GM12878 (cell line): ENCODE results near the gene LSAMP. TPM values are rescaled to one million over a fixed set of nuclear protein-coding genes. Genes with fewer than 3 reads are reported as not detected.

ENCODE experiments used
- ATAC-seq: fragments of 200-7000 bp; cut with Tn5 transposase; 3 replicates; pipeline ENCODE4 v1.9.1; 2020; ENCODE audit warnings: mild to moderate bottlenecking, moderate library complexity
- BruUV-seq: library from RNA; stranded (reverse); fragments of 400-500 nt; replicated peaks from 2 replicates; lab custom pipeline; 2021; lab: Mats Ljungman, UMichigan
- CTCF ChIA-PET: fragments of 300-600 bp; sonication (Branson Sonifier 250); formaldehyde crosslinking; extraction: SDS; loops from one replicate; lab custom pipeline; 2021; ENCODE audit warnings: inconsistent platforms; lab: Yijun Ruan, JAX
- POLR2A ChIA-PET: fragments of 350-600 bp; formaldehyde crosslinking; extraction: SDS; loops from one replicate; lab custom pipeline; 2021; ENCODE audit warnings: inconsistent platforms; lab: Charles Lee
- RAD21 ChIA-PET: fragments of 300-600 bp; sonication (Branson Sonifier 250); formaldehyde crosslinking; loops from one replicate; lab custom pipeline; 2023; ENCODE audit warnings: antibody characterized with exemption; ENCODE audit not compliant: unreplicated experiment; lab: Charles Lee
- SMC1A ChIA-PET: fragments of 300-600 bp; sonication (Branson Sonifier 250); formaldehyde crosslinking; loops from one replicate; lab custom pipeline; 2023; ENCODE audit not compliant: unreplicated experiment, uncharacterized antibody; lab: Charles Lee
- DNase-seq: peaks from one replicate; pipeline ENCODE4 v3.0.0-alpha.2; 2011; ENCODE audit warnings: low read depth, low spot score
- FAIRE-seq: peaks from 3 replicates; lab custom pipeline; 2011; peaks lifted over from hg19 to GRCh38; lab: Jason Lieb, UNC
- H2AFZ ChIP-seq: 2 replicates; pipeline ENCODE4 v1.6.0; 2011; ENCODE audit warnings: low read depth, low read length, control low read depth; ENCODE audit not compliant: control insufficient read depth
- H3K27ac ChIP-seq: 2 replicates; pipeline ENCODE4 v1.5.1; 2011; ENCODE audit warnings: control low read depth; ENCODE audit not compliant: control insufficient read depth, insufficient read depth
- H3K27me3 ChIP-seq, 2 experiments: replicated peaks in 1 of 2; 2 replicates each; pipeline versions ENCODE4 v1.6.0 to v1.6.1; 2011; ENCODE audit warnings: low read length in 1 of 2; ENCODE audit not compliant: control insufficient read depth in 2 of 2, insufficient read depth in 2 of 2
- H3K36me3 ChIP-seq, 2 experiments: 2 replicates each; pipeline ENCODE4 v1.5.1; 2011; ENCODE audit warnings: low read length in 1 of 2; ENCODE audit not compliant: control insufficient read depth in 2 of 2, insufficient read depth in 2 of 2
- H3K4me1 ChIP-seq: 2 replicates; pipeline ENCODE4 v1.6.1; 2011; ENCODE audit warnings: mild to moderate bottlenecking, low read length, moderate library complexity, mixed read lengths; ENCODE audit not compliant: control insufficient read depth, insufficient read depth
- H3K4me2 ChIP-seq: 2 replicates; pipeline ENCODE4 v1.6.0; 2011; ENCODE audit warnings: control low read depth; ENCODE audit not compliant: control insufficient read depth, insufficient read depth
- H3K4me3 ChIP-seq: fragments of 200-600 bp; sonication (generic); 2 replicates; pipeline ENCODE4 v1.5.1; 2016
- H3K79me2 ChIP-seq: 2 replicates; pipeline ENCODE4 v1.6.0; 2011; ENCODE audit warnings: low read length; ENCODE audit not compliant: control insufficient read depth, insufficient read depth
- H3K9ac ChIP-seq: 2 replicates; pipeline ENCODE4 v1.8.0; 2011; ENCODE audit warnings: low read length, control low read depth, mixed read lengths; ENCODE audit not compliant: control insufficient read depth, insufficient read depth
- H3K9me3 ChIP-seq: replicated peaks from 3 replicates; pipeline ENCODE4 v1.5.1; 2011; ENCODE audit warnings: mild to moderate bottlenecking, low read length; ENCODE audit not compliant: control insufficient read depth, insufficient read depth
- H4K20me1 ChIP-seq: 2 replicates; pipeline ENCODE4 v1.6.0; 2011; ENCODE audit not compliant: control insufficient read depth, insufficient read depth
- CBX5 ChIP-seq: sonication (generic); IDR thresholded peaks from 2 replicates; pipeline ENCODE4 v1.6.1; 2016; ENCODE audit warnings: low read depth, moderate library complexity, mild to moderate bottlenecking, inconsistent platforms
- CHD4 ChIP-seq: fragments of 200-600 bp; sonication (generic); IDR thresholded peaks from 2 replicates; pipeline ENCODE4 v1.6.1; 2016; ENCODE audit warnings: mild to moderate bottlenecking
- E2F4 ChIP-seq: IDR thresholded peaks from 2 replicates; pipeline ENCODE4 v1.6.1; 2012; ENCODE audit warnings: low read depth, low read length, improper control_type of control experiment
- FOS ChIP-seq: IDR thresholded peaks from 3 replicates; pipeline ENCODE4 v1.6.1; 2011; ENCODE audit warnings: borderline replicate concordance; ENCODE audit not compliant: insufficient read length; ENCODE audit errors: extremely low read depth
- NR2F1 ChIP-seq: fragments of 450-650 bp; conservative IDR thresholded peaks from 2 replicates; pipeline ENCODE4 v1.6.1; 2017; ENCODE audit warnings: mild to moderate bottlenecking
- TAF1 ChIP-seq: IDR thresholded peaks from 2 replicates; pipeline ENCODE4 v1.6.1; 2011; ENCODE audit warnings: mild to moderate bottlenecking, low read depth, low read length, borderline replicate concordance
- TCF3 ChIP-seq: IDR thresholded peaks from 2 replicates; pipeline ENCODE4 v1.6.1; 2012; ENCODE audit warnings: low read depth, mild to moderate bottlenecking, low read length, borderline replicate concordance; ENCODE audit not compliant: insufficient read depth
- USF1 ChIP-seq: IDR thresholded peaks from 2 replicates; pipeline ENCODE4 v1.6.1; 2011; ENCODE audit warnings: borderline replicate concordance, low read depth, mild to moderate bottlenecking, moderate library complexity, mixed read lengths, low read length; ENCODE audit not compliant: insufficient read depth; ENCODE audit errors: extremely low read length
- WGBS: methylation state at CpG from one replicate; pipeline ENCODE4 v1.1.6; 2016; ENCODE audit warnings: low lambda C conversion rate; ENCODE audit not compliant: insufficient replicate concordance, insufficient coverage; ENCODE audit errors: missing lambda C conversion rate; 5-methylcytosine and 5-hydroxymethylcytosine counted together
- in situ Hi-C: fragments of 300-500 bp; cut with MboI; formaldehyde crosslinking; loops from 9 replicates; pipeline ENCODE4 v1.14.3; 2018; ENCODE audit warnings: mixed read lengths
- intact Hi-C: fragments of 100-400 bp; cut with micrococcal nuclease; formaldehyde crosslinking; loops from one replicate; pipeline ENCODE4 v1.14.2; 2022; ENCODE audit not compliant: unreplicated experiment
- polyA plus RNA-seq, 11 experiments: library from polyadenylated mRNA; depleted of rRNA in 4 of 11; unstranded in 6 of 11; stranded (reverse) in 5 of 11; fragments of >200 nt; fragmentation: Nextera tagmentation in 4 of 11; fragmentation: Illumina TruSeq in 1 of 11; extraction: Ambion mirVana in 4 of 11; extraction: Trizol in 1 of 11; gene quantifications; 1 replicate in 1 of 11; 2 replicates in 10 of 11; pipeline versions ENCODE4 v1.2.1 to v1.2.3, GENCODE V29; 2011 to 2016; ENCODE audit warnings: inconsistent platforms in 2 of 11, missing spikeins in 2 of 11, low read depth in 1 of 11
- total RNA-seq, 4 experiments: library from RNA; depleted of rRNA in 3 of 4; stranded (reverse); fragments of >200 nt in 3 of 4; fragmentation: Illumina TruSeq in 1 of 4; extraction: Trizol in 1 of 4; gene quantifications; 2 replicates each; pipeline versions ENCODE4 v1.2.1 to v1.2.3, GENCODE V29; 2013 to 2021

LSAMP gene
- total and polyA plus RNA-seq, 10 of the 15 experiments (the other 5 are each of a cell fraction or from before 2014, with no cell fraction given), result 2.0 to 12.7 (median 6.5) TPM

- SMC1A ChIA-PET, result interaction anchor here (1.2 to 2.5 kb wide), 2 partner anchors 10 to 38 kb away, joined by 4 to 14 read pairs; no protein-coding TSS in a partner anchor
- FAIRE-seq, result no peak
Observed at GRCh38 chr3:115921711-115922110, 523.6 kb downstream of the LSAMP start.

GRCh38 chr3:115918900-115919299, 526.4 kb downstream of the LSAMP start:
- no peaks in the 10 kb centered on the region for H3K9me3 ChIP-seq
- in situ Hi-C loops, result no loop called here
- DNase-seq (no peak), ATAC-seq (peak; percentile 21; the same call in 2 of the 3 replicates), FAIRE-seq (no peak)
- WGBS, result 21% methylated on average over 2 of the region's 2 CpGs
- SMC1A ChIA-PET, result no interaction called here
- H2AFZ ChIP-seq, result no peak overlapping the region
- H3K79me2 ChIP-seq, result no peaks in the 10 kb centered on the region
- no peak overlapping the region for H3K4me2 ChIP-seq
- H3K36me3 ChIP-seq, result no peaks in the 10 kb centered on the region
- POLR2A ChIA-PET, result no interaction called here
- no peaks in the 10 kb centered on the region for H4K20me1 ChIP-seq
- no peak overlapping the region for H3K9ac ChIP-seq
- H3K27ac ChIP-seq, result no peak overlapping the region
- no peak overlapping the region for H3K4me3 ChIP-seq
- no TSS peak for BruUV-seq
- intact Hi-C loops, result no loop called here
- CTCF ChIA-PET, result interaction anchor here (0.7 kb wide), 1 partner anchor 199 kb away, joined by 3 read pairs; no protein-coding TSS in a partner anchor
- RAD21 ChIA-PET, result interaction anchor here (0.6 kb wide), 1 partner anchor 1944 kb away, joined by 3 read pairs; no protein-coding TSS in a partner anchor
- H3K27me3 ChIP-seq, result no peaks in the 10 kb centered on the region
- TF ChIP-seq CBX5 (no peak), E2F4 (no peak), NR2F1 (no peak), TAF1 (no peak), CHD4 (no peak), TCF3 (no peak), USF1 (no peak)
- TF ChIP-seq, all 136 proteins: peak for 0
- no peaks in the 10 kb centered on the region for H3K4me1 ChIP-seq

More at GRCh38 chr3:115921711-115922110, 523.6 kb downstream of the LSAMP start:
- in situ Hi-C loops, result no loop called here
- intact Hi-C loops, result no loop called here
- Histone ChIP-seq H3K9me3 (no peaks in the 10 kb centered on the region), H3K4me2 (no peak overlapping the region), H3K79me2 (no peaks in the 10 kb centered on the region), H3K9ac (no peak overlapping the region), H3K27ac (no peak overlapping the region), H3K4me1 (no peaks in the 10 kb centered on the region), H2AFZ (no peak overlapping the region), H3K27me3 (no peaks in the 10 kb centered on the region), H4K20me1 (no peaks in the 10 kb centered on the region), H3K4me3 (no peak overlapping the region), H3K36me3 (no peaks in the 10 kb centered on the region)
- CTCF ChIA-PET, result interaction anchor here (1.1 to 1.7 kb wide), 5 partner anchors 8 to 88 kb away, joined by 3 to 7 read pairs (median 3); no protein-coding TSS in a partner anchor
- ATAC-seq, result no peak
- RAD21 ChIA-PET, result no interaction called here
- BruUV-seq, result no TSS peak
- no peak for DNase-seq
- POLR2A ChIA-PET, result interaction anchor here (1.2 kb wide), 1 partner anchor 31 kb away, joined by 3 read pairs; no protein-coding TSS in a partner anchor
- no peak for TF ChIP-seq FOS
